Measurements from ENCODE around the gene CLDN11. TPM values are rescaled to one million over a fixed set of nuclear protein-coding genes. Genes with fewer than 3 reads are reported as not detected.

CLDN11 gene
- total RNA-seq, 6 experiments from 2014 or later = 3.3 to 77.5 (median 66.7) TPM

GRCh38 chr3:170458285-170458684 is 39.6 kb downstream of the CLDN11 start:
- Mint-ChIP-seq H3K4me1 (ENCODE audit: low read depth) (peaks cover 5% of the 10 kb centered on the region; the same call in 1 of the 2 replicates), H3K36me3 (ENCODE audit: low read depth) (no peaks in the 10 kb centered on the region), H3K4me3 (no peak overlapping the region), H3K9me3 (no peaks in the 10 kb centered on the region), H3K27ac (no peak overlapping the region), H3K27me3 (ENCODE audit: insufficient read depth) (peaks cover 20% of the 10 kb centered on the region)
- DNase-seq = no peak
- TF ChIP-seq, protein P1, sequence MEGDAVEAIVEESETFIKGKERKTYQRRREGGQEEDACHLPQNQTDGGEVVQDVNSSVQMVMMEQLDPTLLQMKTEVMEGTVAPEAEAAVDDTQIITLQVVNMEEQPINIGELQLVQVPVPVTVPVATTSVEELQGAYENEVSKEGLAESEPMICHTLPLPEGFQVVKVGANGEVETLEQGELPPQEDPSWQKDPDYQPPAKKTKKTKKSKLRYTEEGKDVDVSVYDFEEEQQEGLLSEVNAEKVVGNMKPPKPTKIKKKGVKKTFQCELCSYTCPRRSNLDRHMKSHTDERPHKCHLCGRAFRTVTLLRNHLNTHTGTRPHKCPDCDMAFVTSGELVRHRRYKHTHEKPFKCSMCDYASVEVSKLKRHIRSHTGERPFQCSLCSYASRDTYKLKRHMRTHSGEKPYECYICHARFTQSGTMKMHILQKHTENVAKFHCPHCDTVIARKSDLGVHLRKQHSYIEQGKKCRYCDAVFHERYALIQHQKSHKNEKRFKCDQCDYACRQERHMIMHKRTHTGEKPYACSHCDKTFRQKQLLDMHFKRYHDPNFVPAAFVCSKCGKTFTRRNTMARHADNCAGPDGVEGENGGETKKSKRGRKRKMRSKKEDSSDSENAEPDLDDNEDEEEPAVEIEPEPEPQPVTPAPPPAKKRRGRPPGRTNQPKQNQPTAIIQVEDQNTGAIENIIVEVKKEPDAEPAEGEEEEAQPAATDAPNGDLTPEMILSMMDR (IDR thresholded peaks at IDR 0.05) = no peak

- no peaks in the 10 kb centered on the region for H3K9me3 Mint-ChIP-seq
- H3K27ac Mint-ChIP-seq = no peak overlapping the region
- H3K27me3 Mint-ChIP-seq (ENCODE audit: insufficient read depth) = peaks cover 13% of the 10 kb centered on the region
- no peak for DNase-seq
- H3K4me1 Mint-ChIP-seq (ENCODE audit: low read depth) = peaks cover 4% of the 10 kb centered on the region; the same call in 1 of the 2 replicates
- no peak overlapping the region for H3K4me3 Mint-ChIP-seq
- no peaks in the 10 kb centered on the region for H3K36me3 Mint-ChIP-seq (ENCODE audit: low read depth)
- TF ChIP-seq, protein P1 (IDR thresholded peaks at IDR 0.05) = no peak
Observed at GRCh38 chr3:170463011-170463410, 44.3 kb downstream of the CLDN11 start.

DNA sequence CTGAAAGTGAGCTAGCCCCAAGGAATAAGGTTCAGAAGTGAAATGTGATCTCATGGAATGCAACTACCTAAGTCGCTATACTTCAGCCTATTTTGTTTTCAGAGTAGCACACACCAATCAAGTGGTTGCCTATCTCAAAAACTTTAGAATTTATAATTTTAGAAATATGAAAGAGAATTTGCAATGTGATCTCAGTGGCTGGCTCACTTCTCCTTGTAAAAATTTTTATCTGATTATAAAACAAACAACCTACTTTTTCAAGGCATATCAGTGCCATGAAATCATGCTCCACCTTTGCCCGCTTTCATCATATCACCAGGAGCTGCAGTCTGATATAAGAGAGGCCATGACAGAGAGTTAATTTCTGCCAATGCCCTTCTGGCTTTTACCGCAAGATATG is 47.3 kb downstream of the CLDN11 start:
- Mint-ChIP-seq H3K27ac (no peak overlapping the region), H3K4me1 (ENCODE audit: low read depth) (peaks cover 33% of the 10 kb centered on the region), H3K27me3 (ENCODE audit: insufficient read depth) (peaks cover 5% of the 10 kb centered on the region), H3K9me3 (no peaks in the 10 kb centered on the region), H3K36me3 (ENCODE audit: low read depth) (no peaks in the 10 kb centered on the region), H3K4me3 (no peak overlapping the region)
- DNase-seq = no peak
- TF ChIP-seq, protein P1 (IDR thresholded peaks at IDR 0.05) = no peak

DNA sequence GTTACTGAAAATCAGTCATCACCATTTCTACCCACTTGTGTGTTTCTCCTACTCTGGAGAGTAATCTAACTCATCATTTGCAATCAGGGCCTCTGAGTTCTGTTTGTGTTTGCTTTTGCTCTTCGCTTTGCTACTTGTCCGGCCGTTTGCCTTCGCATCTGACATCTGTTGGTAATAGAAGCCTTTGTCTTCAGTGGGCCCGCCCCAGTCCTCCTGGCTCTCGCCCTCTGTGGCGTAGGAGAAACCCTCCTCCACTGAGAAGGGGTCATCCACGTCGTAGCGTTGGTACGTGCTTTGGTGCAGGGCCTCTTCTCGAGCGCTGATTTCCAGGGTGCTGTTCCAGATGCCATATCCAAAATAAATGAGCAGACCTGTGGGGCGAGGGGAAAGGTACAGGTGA is 48.3 kb downstream of the CLDN11 start:
- peaks cover 2% of the 10 kb centered on the region for H3K27me3 Mint-ChIP-seq (ENCODE audit: insufficient read depth)
- no peaks in the 10 kb centered on the region for H3K36me3 Mint-ChIP-seq (ENCODE audit: low read depth)
- DNase-seq = no peak
- no peak overlapping the region for H3K27ac Mint-ChIP-seq
- peaks cover 41% of the 10 kb centered on the region for H3K4me1 Mint-ChIP-seq (ENCODE audit: low read depth)
- TF ChIP-seq, protein P1 (IDR thresholded peaks at IDR 0.05) = no peak
- no peak overlapping the region for H3K4me3 Mint-ChIP-seq
- no peaks in the 10 kb centered on the region for H3K9me3 Mint-ChIP-seq

DNA sequence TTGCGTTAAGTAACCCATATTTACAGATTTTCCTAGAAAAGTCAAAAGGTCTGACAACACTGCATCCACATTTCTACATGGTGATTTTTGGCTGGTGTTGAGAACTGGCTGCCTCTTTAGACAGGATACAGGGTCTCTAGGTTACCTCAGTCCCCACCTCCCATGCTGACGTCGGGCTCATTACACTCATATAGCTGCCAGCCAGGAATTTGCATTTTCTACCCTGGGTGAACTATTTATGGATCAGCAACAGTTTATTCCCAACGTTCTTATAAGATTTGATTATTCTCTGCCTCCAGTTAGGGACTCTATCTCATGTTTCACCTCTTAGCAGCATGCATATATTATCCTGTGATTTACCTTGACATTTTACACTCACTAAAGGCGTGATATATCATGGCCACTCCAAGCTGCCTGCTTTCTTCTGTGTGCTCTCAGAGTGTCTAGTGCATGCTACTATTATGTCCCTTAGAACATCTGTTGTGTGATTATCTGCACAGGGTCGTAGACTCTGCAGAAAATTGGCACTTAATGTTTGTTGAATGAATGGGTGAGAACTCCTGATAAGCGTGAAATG is 49.0 kb downstream of the CLDN11 start:
- no peak for DNase-seq
- TF ChIP-seq, protein P1 (IDR thresholded peaks at IDR 0.05) = no peak
- Mint-ChIP-seq H3K4me1 (ENCODE audit: low read depth) (peaks cover 41% of the 10 kb centered on the region), H3K27ac (no peak overlapping the region), H3K36me3 (ENCODE audit: low read depth) (no peaks in the 10 kb centered on the region), H3K4me3 (no peak overlapping the region), H3K9me3 (no peaks in the 10 kb centered on the region), H3K27me3 (ENCODE audit: insufficient read depth) (no peaks in the 10 kb centered on the region; the same call in none of the 2 replicates)
